Uterus (tissue), 4 donors: ENCODE measurements around the gene SPAG5. TPM values are rescaled to one million over a fixed set of nuclear protein-coding genes. Genes with fewer than 3 reads are reported as not detected.

ENCODE experiments used
- DNase-seq, 2 donors: peaks; one replicate each; pipeline ENCODE4 v3.0.0-alpha.2; 2019 to 2020
- H3K27ac ChIP-seq, 2 donors: fragments of 200-600 bp; sonication (generic); 1 replicate in 1 of 2; 2 replicates in 1 of 2; pipeline ENCODE4 v1.5.1; 2016 to 2018
- H3K27me3 ChIP-seq, 2 donors: fragments of 200-600 bp; sonication (generic); one replicate each; pipeline ENCODE4 v1.5.1; 2018 to 2019; ENCODE audit warnings: control low read depth in 1 of 2
- H3K36me3 ChIP-seq, 2 donors: fragments of 200-600 bp; sonication (generic); one replicate each; pipeline ENCODE4 v1.5.1; 2019; ENCODE audit warnings: control low read depth in 1 of 2
- H3K4me1 ChIP-seq, 2 donors: fragments of 200-600 bp; sonication (generic); one replicate each; pipeline ENCODE4 v1.5.1; 2018 to 2019; ENCODE audit warnings: control low read depth in 1 of 2
- H3K4me3 ChIP-seq, 2 donors: fragments of 200-600 bp; sonication (generic); 1 replicate in 1 of 2; 2 replicates in 1 of 2; pipeline ENCODE4 v1.5.1; 2018 to 2019; ENCODE audit warnings: mild to moderate bottlenecking in 1 of 2
- H3K9me3 ChIP-seq, 2 donors: fragments of 200-600 bp; sonication (generic); one replicate each; pipeline ENCODE4 v1.5.1; 2019; ENCODE audit warnings: control low read depth in 1 of 2
- POLR2A ChIP-seq, 2 donors: fragments of 450-650 bp; IDR thresholded peaks; one replicate each; pipeline ENCODE4 v1.6.1; 2016; ENCODE audit warnings: antibody characterized with exemption in 2 of 2, mild to moderate bottlenecking in 1 of 2, moderate library complexity in 1 of 2
- intact Hi-C: fragments of 100-400 bp; cut with DNase I; formaldehyde crosslinking; loops from one replicate; pipeline ENCODE4 v1.15.1; 2023; ENCODE audit warnings: low total_unique reads
- total RNA-seq, 4 donors: library from RNA; depleted of rRNA in 3 of 4; stranded (reverse); fragments of >200 nt in 3 of 4; gene quantifications; one replicate each; pipeline versions ENCODE4 v1.1.0 to v1.2.4, GENCODE V29; 2014 to 2023
- TF ChIP-seq, protein P1 (sequence below), 4 experiments: fragments of 200-600 bp in 2 of 4; fragments of 450-650 bp in 2 of 4; sonication (generic) in 2 of 4; IDR thresholded peaks; one replicate each; pipeline ENCODE4 v1.5.1; 2016 to 2019; ENCODE audit warnings: antibody characterized with exemption in 4 of 4, mild to moderate bottlenecking in 2 of 4, moderate library complexity in 1 of 4
- donor health status: DM: yes; HTN: yes; CAD: no.

Gene SPAG5
- total RNA-seq, 4 donors from 2014 or later, result 1.5 to 21.4 (median 7.0) TPM; not detected in 1

DNA sequence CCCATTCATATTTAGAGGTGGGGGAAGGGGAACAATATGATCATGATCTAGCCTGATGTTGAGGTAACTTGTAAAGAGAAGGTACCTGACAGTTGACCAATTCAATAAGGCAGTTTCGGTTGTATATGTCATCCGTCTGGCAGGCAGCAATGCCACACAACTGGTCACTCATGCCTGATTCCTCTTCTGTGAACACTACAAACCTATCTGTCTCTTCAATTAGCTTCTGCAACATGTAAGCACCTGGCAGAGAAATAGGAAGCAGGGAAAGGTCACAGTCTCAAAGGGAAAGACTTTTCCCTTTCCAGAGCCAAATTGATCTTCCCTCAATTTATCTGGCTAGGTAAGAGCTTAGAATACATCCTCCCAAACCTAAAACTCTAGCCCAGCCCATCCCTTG, 25.3 kb upstream of the SPAG5 start:
- Histone ChIP-seq H3K4me1 (no peaks in the 10 kb centered on the region), H3K27ac (no peak overlapping the region), H3K4me3 (no peak overlapping the region), H3K36me3 (no peaks in the 10 kb centered on the region), H3K27me3 (no peaks in the 10 kb centered on the region), H3K9me3 (no peaks in the 10 kb centered on the region)
- DNase-seq, result no peak
- intact Hi-C loops, result no loop called here
- TF ChIP-seq POLR2A (IDR thresholded peaks at IDR 0.05), result no peak
- TF ChIP-seq, protein P1, sequence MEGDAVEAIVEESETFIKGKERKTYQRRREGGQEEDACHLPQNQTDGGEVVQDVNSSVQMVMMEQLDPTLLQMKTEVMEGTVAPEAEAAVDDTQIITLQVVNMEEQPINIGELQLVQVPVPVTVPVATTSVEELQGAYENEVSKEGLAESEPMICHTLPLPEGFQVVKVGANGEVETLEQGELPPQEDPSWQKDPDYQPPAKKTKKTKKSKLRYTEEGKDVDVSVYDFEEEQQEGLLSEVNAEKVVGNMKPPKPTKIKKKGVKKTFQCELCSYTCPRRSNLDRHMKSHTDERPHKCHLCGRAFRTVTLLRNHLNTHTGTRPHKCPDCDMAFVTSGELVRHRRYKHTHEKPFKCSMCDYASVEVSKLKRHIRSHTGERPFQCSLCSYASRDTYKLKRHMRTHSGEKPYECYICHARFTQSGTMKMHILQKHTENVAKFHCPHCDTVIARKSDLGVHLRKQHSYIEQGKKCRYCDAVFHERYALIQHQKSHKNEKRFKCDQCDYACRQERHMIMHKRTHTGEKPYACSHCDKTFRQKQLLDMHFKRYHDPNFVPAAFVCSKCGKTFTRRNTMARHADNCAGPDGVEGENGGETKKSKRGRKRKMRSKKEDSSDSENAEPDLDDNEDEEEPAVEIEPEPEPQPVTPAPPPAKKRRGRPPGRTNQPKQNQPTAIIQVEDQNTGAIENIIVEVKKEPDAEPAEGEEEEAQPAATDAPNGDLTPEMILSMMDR (IDR thresholded peaks at IDR 0.05), result no peak

DNA sequence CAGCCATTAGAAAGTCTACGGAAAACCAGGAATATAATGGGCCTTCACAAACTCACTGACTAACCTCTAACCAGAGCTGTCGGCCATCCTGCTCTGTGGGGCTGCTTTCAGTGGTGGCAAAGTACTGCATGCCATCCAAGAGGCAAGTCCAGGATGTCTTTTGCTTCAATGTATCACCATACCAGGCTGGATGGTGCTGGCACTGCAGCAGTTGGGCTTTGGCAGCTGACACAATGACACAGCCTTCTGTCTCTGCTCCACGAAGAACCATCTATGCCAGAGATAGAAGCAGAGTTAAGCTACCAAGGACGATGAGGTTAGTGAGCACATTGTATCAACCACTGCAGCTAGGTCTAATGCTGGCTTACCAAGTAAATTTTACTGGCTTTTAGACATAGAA, 24.9 kb upstream of the SPAG5 start:
- Histone ChIP-seq H3K4me3 (no peak overlapping the region), H3K27ac (no peak overlapping the region), H3K36me3 (no peaks in the 10 kb centered on the region), H3K4me1 (no peaks in the 10 kb centered on the region), H3K27me3 (no peaks in the 10 kb centered on the region), H3K9me3 (no peaks in the 10 kb centered on the region)
- intact Hi-C loops, result no loop called here
- TF ChIP-seq, protein P1 (IDR thresholded peaks at IDR 0.05), result no peak
- TF ChIP-seq POLR2A (IDR thresholded peaks at IDR 0.05), result no peak
- no peak for DNase-seq

DNA sequence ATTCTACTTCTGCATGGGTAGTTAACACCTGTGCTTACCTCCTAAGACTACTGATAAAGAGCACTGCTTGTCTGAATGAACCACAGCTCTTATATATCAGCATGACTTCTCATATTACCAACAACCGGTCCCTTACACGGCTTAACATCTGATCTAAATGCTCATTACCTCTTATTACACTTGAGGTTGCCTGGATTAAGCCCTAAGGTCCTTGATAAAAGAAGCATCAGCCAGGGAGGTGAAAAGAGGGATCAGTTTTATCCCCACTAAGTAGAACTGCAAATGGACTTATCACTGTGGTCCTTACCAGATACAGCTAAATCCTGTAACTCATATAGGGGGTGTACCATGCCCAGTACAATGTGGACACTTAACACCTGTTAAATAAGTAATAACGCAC, 23.4 kb upstream of the SPAG5 start:
- TF ChIP-seq, protein P1 (IDR thresholded peaks at IDR 0.05), result no peak
- TF ChIP-seq POLR2A (IDR thresholded peaks at IDR 0.05), result no peak
- H3K36me3 ChIP-seq, result no peaks in the 10 kb centered on the region

DNA sequence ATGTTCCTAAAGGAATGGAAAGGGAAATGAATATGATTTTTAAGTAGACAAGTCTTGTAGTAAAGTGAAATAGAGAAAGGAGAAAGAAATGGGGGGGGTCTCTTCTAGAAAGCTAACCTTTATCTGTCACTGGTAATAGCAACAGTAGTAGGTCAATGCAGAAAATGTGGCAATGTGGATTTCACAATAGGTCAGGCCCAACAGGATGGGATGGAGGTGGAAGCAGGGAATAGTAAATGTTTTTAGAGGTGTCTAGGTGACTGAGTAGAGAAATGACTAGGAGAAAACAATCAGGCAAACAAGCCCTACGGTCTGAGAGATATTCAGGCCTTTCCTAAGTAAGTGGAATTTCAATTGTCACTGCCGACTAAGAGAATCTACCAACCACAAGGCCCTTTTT, 21.2 kb upstream of the SPAG5 start:
- no peaks in the 10 kb centered on the region for H3K9me3 ChIP-seq
- no peaks in the 10 kb centered on the region for H3K36me3 ChIP-seq
- H3K27ac ChIP-seq, result no peak overlapping the region
- no peak for DNase-seq
- intact Hi-C loops, result no loop called here
- no peak for TF ChIP-seq POLR2A (IDR thresholded peaks at IDR 0.05)
- TF ChIP-seq, protein P1 (IDR thresholded peaks at IDR 0.05), result no peak
- no peak overlapping the region for H3K4me3 ChIP-seq
- H3K27me3 ChIP-seq, result no peaks in the 10 kb centered on the region
- no peaks in the 10 kb centered on the region for H3K4me1 ChIP-seq

More for the DNA sequence above, 23.4 kb upstream of the SPAG5 start:
- Histone ChIP-seq H3K9me3 (no peaks in the 10 kb centered on the region), H3K27ac (no peak overlapping the region), H3K4me3 (no peak overlapping the region), H3K4me1 (no peaks in the 10 kb centered on the region), H3K27me3 (no peaks in the 10 kb centered on the region)
- intact Hi-C loops, result no loop called here
- no peak for DNase-seq

DNA sequence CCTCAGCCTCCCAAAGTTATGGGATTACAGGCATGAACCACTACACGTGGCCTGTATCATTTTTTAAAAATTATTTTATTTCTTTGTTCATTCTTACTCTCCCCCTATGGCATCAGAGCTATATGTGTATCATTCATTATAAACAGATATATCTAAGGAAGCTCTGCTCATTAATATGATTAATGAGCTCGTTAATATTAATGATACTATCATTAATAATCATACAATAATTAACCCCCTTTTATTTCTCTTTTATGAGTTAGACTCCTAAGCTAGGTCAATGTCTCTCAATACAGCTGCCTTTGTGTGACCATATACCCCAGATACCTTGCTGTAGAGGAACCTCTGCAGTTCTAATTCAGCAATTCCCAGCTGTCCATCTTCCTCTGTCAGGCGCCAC, 19.6 kb upstream of the SPAG5 start:
- H3K27me3 ChIP-seq, result no peaks in the 10 kb centered on the region
- TF ChIP-seq POLR2A (IDR thresholded peaks at IDR 0.05), result no peak
- no peaks in the 10 kb centered on the region for H3K36me3 ChIP-seq
- H3K9me3 ChIP-seq, result no peaks in the 10 kb centered on the region
- H3K4me3 ChIP-seq, result no peak overlapping the region
- no peak overlapping the region for H3K27ac ChIP-seq
- intact Hi-C loops, result loop anchor here (10.0 kb wide), 1 partner anchor 74 kb away; no protein-coding TSS in a partner anchor
- no peak for DNase-seq
- no peaks in the 10 kb centered on the region for H3K4me1 ChIP-seq

DNA sequence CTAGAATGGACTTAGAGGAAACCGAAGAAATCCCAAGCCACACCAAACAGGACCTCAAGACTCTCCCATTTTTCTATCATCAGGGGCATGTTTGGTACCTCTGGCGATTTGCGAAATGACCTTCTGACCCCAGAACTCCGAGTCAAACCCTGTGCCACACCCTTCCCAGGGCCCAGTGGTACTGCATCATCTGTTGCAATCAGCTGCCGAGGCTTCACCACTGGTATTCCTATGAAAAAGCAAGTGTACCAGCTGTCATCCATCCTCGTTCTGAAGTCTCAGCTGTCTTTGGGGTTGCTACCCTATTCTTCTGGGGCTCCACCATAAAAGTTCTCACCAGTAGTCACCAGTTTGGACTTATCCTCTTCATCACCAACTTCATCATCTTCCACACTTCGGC, 17.5 kb upstream of the SPAG5 start:
- Histone ChIP-seq H3K27me3 (no peaks in the 10 kb centered on the region), H3K4me3 (no peak overlapping the region), H3K9me3 (no peaks in the 10 kb centered on the region), H3K36me3 (no peaks in the 10 kb centered on the region), H3K27ac (no peak overlapping the region), H3K4me1 (no peaks in the 10 kb centered on the region)
- TF ChIP-seq POLR2A (IDR thresholded peaks at IDR 0.05), result no peak
- TF ChIP-seq, protein P1 (IDR thresholded peaks at IDR 0.05), result no peak
- intact Hi-C loops, result loop anchor here (10.0 kb wide), 1 partner anchor 71 kb away; no protein-coding TSS in a partner anchor
- DNase-seq, result no peak
